Neutrophil (primary cell): ENCODE measurements around the gene ATRX.

Source experiments
- H3K27ac ChIP-seq: fragments of 200-600 bp; sonication (generic); 2 replicates; pipeline ENCODE4 v1.5.1; 2016; ENCODE audit warnings: mild to moderate bottlenecking, moderate library complexity
- H3K27me3 ChIP-seq: fragments of 200-600 bp; sonication (generic); 2 replicates; pipeline ENCODE4 v1.6.0; 2016; ENCODE audit warnings: mild to moderate bottlenecking
- H3K36me3 ChIP-seq: fragments of 200-600 bp; sonication (generic); 2 replicates; pipeline ENCODE4 v1.5.1; 2017
- H3K4me1 ChIP-seq, 2 experiments: fragments of 200-600 bp in 1 of 2; sonication (generic) in 1 of 2; 1 replicate in 1 of 2; 2 replicates in 1 of 2; pipeline versions ENCODE4 v1.5.1 to v1.6.1; 2013 to 2016; ENCODE audit warnings: low read depth in 1 of 2, low read length in 1 of 2, mild to moderate bottlenecking in 1 of 2, moderate library complexity in 1 of 2; ENCODE audit not compliant: control insufficient read depth in 1 of 2, insufficient read depth in 1 of 2
- H3K4me3 ChIP-seq, 2 experiments: fragments of 200-600 bp in 1 of 2; sonication (generic) in 1 of 2; 1 replicate in 1 of 2; 2 replicates in 1 of 2; pipeline ENCODE4 v1.5.1; 2013 to 2016; ENCODE audit warnings: low read depth in 1 of 2, low read length in 1 of 2, mild to moderate bottlenecking in 1 of 2, moderate library complexity in 1 of 2
- H3K9me3 ChIP-seq: fragments of 200-600 bp; sonication (generic); 2 replicates; pipeline ENCODE4 v1.5.1; 2016
- CTCF ChIP-seq: fragments of 200-600 bp; sonication (generic); IDR thresholded peaks from 2 replicates; pipeline ENCODE4 v1.5.1; 2016; ENCODE audit warnings: antibody characterized with exemption

The ATRX gene

GRCh38 chrX:77723681-77724080, 62.3 kb downstream of the ATRX start:
- TF ChIP-seq CTCF, result no peak
- H3K4me1 ChIP-seq, result no peaks in the 10 kb centered on the region

GRCh38 chrX:77719388-77719787, 66.6 kb downstream of the ATRX start:
- no peak for TF ChIP-seq CTCF
- Histone ChIP-seq H3K27me3 (no peaks in the 10 kb centered on the region), H3K36me3 (peaks cover 3% of the 10 kb centered on the region)

More at GRCh38 chrX:77723681-77724080, 62.3 kb downstream of the ATRX start:
- H3K4me3 ChIP-seq, result no peak overlapping the region
- H3K27ac ChIP-seq, result no peak overlapping the region
- H3K9me3 ChIP-seq, result no peaks in the 10 kb centered on the region
- H3K27me3 ChIP-seq, result no peaks in the 10 kb centered on the region
- H3K36me3 ChIP-seq, result no peaks in the 10 kb centered on the region

GRCh38 chrX:77704881-77705280, 81.1 kb downstream of the ATRX start:
- H3K4me1 ChIP-seq, result no peaks in the 10 kb centered on the region
- H3K27ac ChIP-seq, result no peak overlapping the region
- no peaks in the 10 kb centered on the region for H3K27me3 ChIP-seq
- no peak for TF ChIP-seq CTCF
- no peaks in the 10 kb centered on the region for H3K36me3 ChIP-seq
- no peak overlapping the region for H3K4me3 ChIP-seq
- no peaks in the 10 kb centered on the region for H3K9me3 ChIP-seq

More at GRCh38 chrX:77719388-77719787, 66.6 kb downstream of the ATRX start:
- Histone ChIP-seq H3K9me3 (no peaks in the 10 kb centered on the region), H3K4me1 (no peaks in the 10 kb centered on the region), H3K4me3 (no peak overlapping the region), H3K27ac (no peak overlapping the region)

GRCh38 chrX:77698242-77698641, 87.8 kb downstream of the ATRX start:
- Histone ChIP-seq H3K36me3 (peaks cover 9% of the 10 kb centered on the region), H3K27me3 (no peaks in the 10 kb centered on the region), H3K4me3 (no peak overlapping the region), H3K27ac (no peak overlapping the region), H3K4me1 (no peaks in the 10 kb centered on the region), H3K9me3 (no peaks in the 10 kb centered on the region)
- no peak for TF ChIP-seq CTCF

- no peak overlapping the region for H3K4me3 ChIP-seq
- no peak overlapping the region for H3K27ac ChIP-seq
- no peaks in the 10 kb centered on the region for H3K9me3 ChIP-seq
- H3K4me1 ChIP-seq, result no peaks in the 10 kb centered on the region
- H3K27me3 ChIP-seq, result no peaks in the 10 kb centered on the region
- no peak for TF ChIP-seq CTCF
- H3K36me3 ChIP-seq, result peaks cover 16% of the 10 kb centered on the region
Measured at GRCh38 chrX:77694491-77694890, 91.5 kb downstream of the ATRX start.

- Histone ChIP-seq H3K9me3 (no peaks in the 10 kb centered on the region), H3K36me3 (peaks cover 16% of the 10 kb centered on the region), H3K4me1 (peaks cover 0 to 4% of the 10 kb centered on the region in 2 experiments), H3K27me3 (no peaks in the 10 kb centered on the region), H3K4me3 (no peak overlapping the region), H3K27ac (no peak overlapping the region)
- TF ChIP-seq CTCF, result no peak
Measured at GRCh38 chrX:77693594-77693993, 92.4 kb downstream of the ATRX start.
